Hematopoietic multipotent progenitor cell treated with erythropoietin and hydrocortisone succinate and interleukin-3 and kit ligand, for 15 days (in vitro differentiated cells): ENCODE data around the gene ABHD12.

Experiments
- DNase-seq: peaks from one replicate; pipeline ENCODE4 v3.0.0-alpha.2; 2015; ENCODE audit warnings: low spot score

Gene ABHD12

GRCh38 chr20:25306991-25307903, 83.4 kb downstream of the ABHD12 start:
- no peak for DNase-seq

GRCh38 chr20:25304025-25304549, 86.5 kb downstream of the ABHD12 start:
- no peak for DNase-seq

GRCh38 chr20:25303292-25304024, 87.2 kb downstream of the ABHD12 start:
- DNase-seq: no peak

GRCh38 chr20:25302596-25302995, 88.0 kb downstream of the ABHD12 start:
- no peak for DNase-seq

- no peak for DNase-seq
These were observed 89.2 kb downstream of the ABHD12 start for GRCh38 chr20:25301357-25301920.

- no peak for DNase-seq
These were observed 90.0 kb downstream of the ABHD12 start for GRCh38 chr20:25300496-25301170.

GRCh38 chr20:25299806-25300205, 90.8 kb downstream of the ABHD12 start:
- no peak for DNase-seq

GRCh38 chr20:25297141-25297905, 93.3 kb downstream of the ABHD12 start:
- no peak for DNase-seq

GRCh38 chr20:25296094-25297093, 94.2 kb downstream of the ABHD12 start:
- peak; percentile 8 for DNase-seq

GRCh38 chr20:25295386-25296093, 95.1 kb downstream of the ABHD12 start:
- DNase-seq: no peak

- DNase-seq: peak; percentile 14
These were observed 95.9 kb downstream of the ABHD12 start for GRCh38 chr20:25294459-25295385.

- DNase-seq: no peak
These were observed 96.7 kb downstream of the ABHD12 start for GRCh38 chr20:25293910-25294458.

GRCh38 chr20:25293507-25293906, 97.1 kb downstream of the ABHD12 start:
- no peak for DNase-seq

- DNase-seq: no peak
These were observed 98.3 kb downstream of the ABHD12 start for GRCh38 chr20:25292176-25292891.

- no peak for DNase-seq
These were observed 99.1 kb downstream of the ABHD12 start for GRCh38 chr20:25291432-25292133.

- no peak for DNase-seq
These were observed 99.8 kb downstream of the ABHD12 start for GRCh38 chr20:25290646-25291431.
